NK-92 treated with Interleukin-12 subunit alpha and Interleukin-12 subunit beta, amount 100 ng/mL, for 24 hours (cell line): ENCODE measurements around the gene CMTM6.
"Not testable (repeated sequence)": the region's sequence is repeated elsewhere in the genome, so short reads cannot be mapped to it uniquely, and the experiment has no call there.

ENCODE experiments used
- DNase-seq: peaks from one replicate; lab custom pipeline; 2025; lab: John Stamatoyannopoulos, UW

The CMTM6 gene

DNA sequence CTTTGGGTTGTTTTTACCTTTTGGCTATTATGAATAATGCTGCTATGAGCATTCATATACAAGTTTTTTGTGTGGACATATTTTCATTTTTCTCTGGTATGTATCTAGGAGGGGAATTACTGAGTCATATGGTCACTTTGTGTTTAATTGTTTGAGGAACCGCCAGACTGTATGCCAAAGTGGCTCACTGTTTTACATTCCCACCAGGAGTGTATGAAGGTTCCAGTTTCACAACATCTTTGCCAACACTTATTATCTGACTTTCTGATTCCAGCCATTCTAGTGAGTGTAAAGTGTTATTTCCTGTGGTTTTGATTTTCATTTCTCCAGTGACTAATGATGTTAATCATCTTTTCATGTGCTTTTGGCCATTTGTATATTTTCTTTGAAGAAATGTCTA is 59.2 kb downstream of the CMTM6 start:
- no peak for DNase-seq

DNA sequence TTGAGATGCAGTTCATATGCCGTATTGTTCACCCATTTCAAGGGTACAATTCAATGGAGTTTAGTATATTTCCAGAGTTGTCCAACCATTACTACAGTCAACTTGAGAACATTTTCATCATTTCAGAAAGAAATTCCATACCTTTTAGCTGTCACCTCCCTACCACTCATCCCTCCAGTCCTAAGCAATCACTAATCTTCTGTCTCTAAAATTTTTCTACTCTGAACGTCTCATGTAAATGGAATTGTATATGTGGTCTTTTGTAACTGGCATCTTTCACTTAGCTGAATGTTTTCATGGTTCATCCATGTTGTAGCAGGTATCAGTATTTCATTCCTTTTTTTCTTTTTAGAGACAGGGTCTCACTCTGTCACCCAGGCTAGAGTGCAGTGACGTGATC is 59.9 kb downstream of the CMTM6 start:
- DNase-seq = no peak

DNA sequence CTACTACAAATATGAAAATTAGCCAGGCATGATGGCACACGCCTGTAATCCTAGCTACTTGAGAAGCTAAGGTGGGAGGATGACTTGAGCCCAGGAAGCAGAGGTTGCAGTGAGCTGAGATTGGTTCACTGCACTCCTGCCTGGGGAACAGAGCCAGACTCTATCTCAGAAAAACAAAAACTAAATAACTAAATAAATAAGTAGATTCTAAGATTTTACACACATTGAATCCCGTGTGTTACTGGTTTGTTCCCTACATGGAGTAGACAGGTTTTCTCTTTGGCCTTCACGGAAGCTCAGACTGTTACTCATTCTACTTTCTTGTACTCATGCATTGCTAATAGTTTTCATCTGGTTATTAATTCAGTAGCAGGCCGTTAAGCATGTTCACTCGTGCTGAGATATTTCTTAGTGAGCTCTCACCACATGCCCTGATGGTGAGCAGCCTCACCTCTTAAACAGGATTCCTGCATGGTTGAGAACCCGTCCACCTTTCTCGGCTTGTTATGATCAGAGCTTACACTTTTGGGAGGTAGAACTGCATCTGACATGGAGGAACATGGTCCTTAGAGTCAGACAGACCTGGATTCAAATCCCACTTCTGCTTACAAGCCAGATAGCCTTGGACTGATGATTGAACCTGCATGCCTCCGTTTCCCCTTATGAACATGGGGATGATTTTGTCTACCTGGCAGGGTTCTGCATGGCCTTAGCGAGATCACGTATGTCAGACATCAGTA is 61.9 kb downstream of the CMTM6 start:
- DNase-seq = no peak

DNA sequence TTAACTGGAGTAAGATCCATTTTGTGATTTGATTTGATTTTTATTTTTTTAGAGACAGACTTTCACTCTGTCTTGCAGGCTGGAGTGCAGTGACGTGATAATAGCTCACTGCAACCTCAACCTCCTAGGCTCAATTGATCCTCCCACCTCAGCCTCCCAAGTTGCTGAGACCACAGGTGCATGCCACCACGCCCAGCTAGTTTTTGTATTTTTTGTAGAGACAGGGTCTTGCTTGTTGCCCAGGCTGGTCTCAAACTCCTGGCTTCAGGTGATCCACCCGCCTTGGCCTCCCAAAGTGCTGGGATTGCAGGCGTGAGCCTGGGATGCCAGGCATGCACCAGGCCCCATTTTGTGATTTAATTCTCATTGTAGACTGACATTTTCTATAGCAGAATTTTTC is 63.2 kb downstream of the CMTM6 start:
- DNase-seq = not testable (repeated sequence)

DNA sequence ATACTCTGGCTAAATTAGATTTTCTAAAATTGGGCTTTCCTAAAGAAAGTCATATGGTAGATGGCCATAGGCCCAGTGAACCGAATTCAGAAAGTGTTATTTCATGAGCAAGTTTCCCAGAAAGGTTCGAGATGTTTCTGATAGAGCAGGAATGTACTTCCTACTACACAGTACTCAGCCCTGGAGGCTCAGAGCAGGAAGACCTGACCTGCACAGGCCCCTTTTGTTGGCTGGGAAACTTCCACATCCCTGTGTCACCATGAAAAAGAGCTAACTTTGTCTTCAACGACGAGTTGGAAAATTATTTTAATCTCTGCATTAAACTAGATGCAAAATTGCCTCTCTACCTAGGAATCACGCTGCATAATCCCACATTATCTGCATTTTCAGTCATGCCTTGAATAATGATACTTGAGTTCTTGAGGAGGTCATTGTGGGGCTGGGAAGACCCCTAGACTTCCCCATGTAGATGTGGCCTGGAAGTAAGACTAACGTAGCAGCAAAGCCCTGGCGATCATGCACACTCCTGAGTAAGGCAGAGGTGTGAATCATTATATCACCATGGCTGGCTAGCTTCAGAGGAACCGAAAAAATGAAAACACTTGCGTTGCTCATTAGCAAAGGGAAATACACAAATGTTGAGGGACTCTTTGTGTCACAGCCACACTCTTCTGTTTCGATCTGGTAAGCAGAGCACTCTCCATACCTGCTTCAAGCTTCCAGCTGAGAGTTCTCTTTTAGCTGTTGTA is 63.9 kb downstream of the CMTM6 start:
- DNase-seq = no peak

DNA sequence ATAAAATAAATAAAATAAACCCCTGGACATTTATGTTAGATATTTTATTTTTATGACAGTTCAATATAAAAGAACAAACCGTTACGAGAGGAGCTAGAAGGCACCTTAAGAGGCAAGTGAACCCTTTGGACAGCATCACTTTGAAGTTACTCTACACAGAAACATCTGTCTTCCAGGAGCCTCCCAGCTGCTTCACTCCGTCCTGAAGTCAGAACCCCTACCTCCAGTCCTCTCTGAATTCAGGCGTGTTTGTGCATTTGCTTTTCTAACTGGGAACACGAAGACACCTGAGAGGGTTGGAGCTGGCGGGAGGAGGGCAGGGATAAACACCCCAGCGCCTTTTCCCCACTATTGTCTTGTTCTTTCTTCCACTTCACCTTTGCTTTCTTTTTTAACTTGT is 64.8 kb downstream of the CMTM6 start:
- DNase-seq = no peak

DNA sequence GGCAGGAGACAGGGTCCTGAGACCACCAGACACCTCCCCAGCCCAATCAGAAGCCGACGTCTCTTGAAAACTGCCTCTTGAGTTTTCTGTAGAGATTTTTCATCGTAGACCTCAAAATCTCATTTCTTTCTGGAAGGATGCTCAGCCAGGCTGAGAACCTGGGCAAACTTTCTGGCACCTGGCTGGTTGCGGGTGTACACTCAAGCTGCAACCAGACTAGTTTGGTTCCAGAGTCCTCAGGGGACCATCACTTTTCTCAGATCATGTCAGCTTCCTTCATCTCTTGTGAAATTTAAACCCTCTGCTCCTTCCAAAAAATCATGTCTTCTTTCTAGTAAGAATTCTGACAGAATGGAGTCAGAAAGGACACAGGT is 65.8 kb downstream of the CMTM6 start:
- DNase-seq = no peak

DNA sequence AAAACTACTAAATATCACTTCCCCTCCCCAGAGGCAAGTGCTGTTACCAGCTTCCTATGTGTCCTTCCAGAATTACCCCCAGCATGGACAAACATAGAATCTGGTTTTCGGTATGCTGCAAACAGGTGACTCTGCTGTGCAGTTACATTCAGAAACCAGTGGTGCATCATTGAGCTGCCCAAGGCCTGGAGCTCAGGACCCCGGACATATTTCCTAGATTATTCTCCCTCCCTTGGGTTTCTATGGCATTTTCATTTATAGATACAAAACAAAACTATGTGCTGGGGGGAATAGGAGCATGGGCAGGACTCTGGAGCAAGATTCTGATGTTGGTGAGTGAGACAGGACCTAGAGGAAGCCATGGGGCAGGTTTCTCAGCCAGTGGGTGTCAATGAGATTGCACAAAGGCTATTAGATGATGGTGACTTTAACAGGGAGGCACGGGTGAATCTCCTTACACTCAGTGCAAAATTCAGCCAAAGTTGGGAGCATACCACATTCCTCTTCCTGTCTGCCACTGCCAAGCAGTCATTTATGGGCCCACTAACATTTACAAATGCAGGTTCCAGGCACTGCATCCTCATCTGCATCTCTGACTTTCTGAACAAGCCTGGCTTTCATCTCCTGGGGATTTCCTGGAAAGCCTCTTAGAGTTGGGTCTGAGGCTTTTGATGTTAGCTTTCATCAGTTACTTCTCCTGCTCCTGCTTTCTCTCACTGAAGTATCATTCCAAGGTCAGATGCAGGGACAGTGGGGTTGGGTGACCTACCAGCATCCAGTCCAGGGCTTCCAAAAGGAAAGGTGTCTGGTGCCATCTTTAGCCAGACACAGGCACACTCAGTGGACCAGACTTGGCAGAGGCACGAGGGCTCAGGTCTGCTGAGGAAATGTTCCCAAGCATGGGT is 66.5 kb downstream of the CMTM6 start:
- no peak for DNase-seq

DNA sequence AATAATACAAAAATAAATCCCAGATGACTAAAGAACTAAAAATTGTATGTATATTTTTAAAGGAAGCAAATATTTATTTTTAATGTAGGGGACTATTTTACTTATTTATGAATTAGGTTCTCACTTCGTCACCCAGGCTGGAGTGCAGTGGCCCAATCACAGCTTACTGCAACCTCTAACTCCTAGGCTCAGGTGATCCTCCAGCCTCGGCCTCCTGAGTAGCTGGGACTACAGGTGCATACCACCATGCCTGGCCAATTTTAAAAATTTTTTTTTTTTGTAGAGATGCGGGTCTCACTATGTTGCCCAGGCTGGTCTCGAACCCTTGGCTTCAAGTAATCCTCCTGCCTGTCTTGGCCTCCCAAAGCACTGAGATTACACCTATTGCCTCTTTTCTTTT is 68.4 kb downstream of the CMTM6 start:
- no peak for DNase-seq

DNA sequence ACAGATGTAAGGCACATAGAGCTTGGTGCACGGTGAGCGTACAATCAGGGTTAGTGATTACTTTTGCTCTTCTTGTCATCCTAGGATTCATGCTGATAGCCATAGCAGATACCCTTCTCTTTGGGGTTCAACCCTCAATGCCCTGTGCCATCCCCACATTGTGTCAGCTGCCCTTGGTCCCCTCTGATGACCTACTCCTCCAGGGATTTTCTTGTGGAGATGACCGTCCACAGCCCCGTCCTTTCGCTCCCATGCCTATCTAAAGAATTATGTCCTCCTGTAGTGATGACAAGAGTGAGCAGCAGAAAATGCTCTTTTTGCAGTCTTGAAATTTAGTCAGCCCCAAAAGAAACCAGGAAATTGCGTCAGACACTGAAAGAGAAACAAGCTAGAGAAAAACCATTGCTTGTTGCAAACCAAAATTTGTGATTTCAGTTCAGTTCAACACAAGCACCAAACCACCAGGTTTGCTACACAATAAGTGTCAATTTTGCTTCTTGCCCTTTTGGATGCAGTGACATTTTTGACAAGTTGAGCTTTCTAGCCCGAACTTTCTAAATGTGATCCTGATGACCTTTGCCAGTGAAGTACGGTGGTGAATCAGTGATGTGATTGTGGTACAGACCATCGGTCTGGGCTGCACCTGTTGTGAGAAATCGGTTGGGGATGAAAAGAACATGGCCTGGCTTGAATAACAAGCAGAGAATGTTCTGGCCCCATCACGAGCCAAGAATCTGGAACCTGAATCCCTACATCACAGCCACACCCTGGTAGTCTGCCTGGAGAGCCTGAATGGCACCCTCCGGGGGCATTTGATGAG is 69.7 kb downstream of the CMTM6 start:
- DNase-seq = peak; percentile 17

DNA sequence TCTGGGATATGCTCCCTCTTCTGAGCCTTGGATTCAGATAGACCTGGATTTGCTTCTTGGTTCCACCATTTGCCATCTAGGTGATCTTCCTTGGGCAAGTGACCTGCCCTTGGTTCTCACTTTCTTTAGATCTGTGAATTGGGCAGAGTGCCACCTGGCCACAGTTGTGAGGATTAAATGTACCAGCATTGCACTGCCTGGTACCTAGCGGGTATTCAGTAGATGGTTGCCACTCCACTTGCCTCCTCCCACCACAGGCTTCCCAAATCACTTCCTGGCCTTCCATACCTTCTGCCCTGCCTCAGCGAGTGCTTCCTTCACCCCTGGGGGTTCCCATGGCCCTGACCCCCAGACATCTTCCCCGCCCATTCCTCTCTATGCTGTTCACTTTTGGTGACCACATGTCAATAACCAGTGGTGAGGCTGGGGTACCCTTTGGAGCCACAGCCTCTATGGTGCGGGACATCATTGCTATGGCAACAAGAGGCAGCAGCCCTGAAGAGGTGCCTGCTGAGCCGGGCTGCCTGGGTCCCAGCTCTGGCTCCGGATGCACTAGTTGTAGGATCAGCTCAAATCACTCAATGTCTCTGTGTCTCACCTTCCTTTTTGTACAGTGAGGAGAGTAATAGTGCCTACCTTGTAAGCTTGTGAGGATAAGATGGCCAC is 70.5 kb downstream of the CMTM6 start:
- DNase-seq = peak; percentile 23

DNA sequence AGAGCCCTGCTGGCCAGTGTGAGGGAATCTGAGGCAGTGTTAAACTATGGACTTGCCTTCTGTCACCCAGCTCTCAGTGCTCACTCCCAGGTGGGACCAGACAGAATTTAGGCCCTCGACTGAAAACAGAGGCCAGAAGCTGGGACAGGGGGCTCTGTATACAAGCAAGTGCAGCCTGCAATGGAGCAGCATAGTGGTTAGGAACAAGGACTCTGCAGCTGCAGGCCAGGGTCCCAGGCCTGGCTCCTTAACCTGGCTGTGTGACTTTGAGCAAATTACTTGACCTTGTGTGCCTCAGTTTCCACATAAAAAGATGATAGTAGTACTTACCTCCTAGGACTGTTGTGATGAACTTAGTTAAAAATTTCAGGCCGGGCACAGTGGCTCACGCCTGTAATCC is 71.2 kb downstream of the CMTM6 start:
- DNase-seq = no peak
